Gastroesophageal sphincter (tissue), 4 donors: ENCODE measurements around the gene NAV2. TPM values are rescaled to one million over a fixed set of nuclear protein-coding genes. Genes with fewer than 3 reads are reported as not detected.

Source experiments
- ATAC-seq: fragments of 150-250 bp; one replicate; pipeline ENCODE4 v1.9.1; 2016; ENCODE audit warnings: mild to moderate bottlenecking, moderate library complexity
- H3K27ac ChIP-seq, 4 donors: fragments of 200-600 bp; sonication (generic) in 3 of 4; 1 replicate in 3 of 4; 2 replicates in 1 of 4; pipeline ENCODE4 v1.5.1; 2016 to 2019
- H3K27me3 ChIP-seq: fragments of 200-600 bp; sonication (generic); one replicate; pipeline ENCODE4 v1.5.1; 2019
- H3K36me3 ChIP-seq, 2 donors: fragments of 200-600 bp; sonication (generic); one replicate each; pipeline ENCODE4 v1.5.1; 2019; ENCODE audit warnings: control low read depth in 1 of 2
- H3K4me1 ChIP-seq, 3 donors: fragments of 200-600 bp; sonication (generic); 1 replicate in 2 of 3; 2 replicates in 1 of 3; pipeline ENCODE4 v1.5.1; 2016 to 2019; ENCODE audit warnings: control low read depth in 2 of 3
- H3K4me3 ChIP-seq, 2 donors: fragments of 200-600 bp; sonication (generic); one replicate each; pipeline ENCODE4 v1.5.1; 2019; ENCODE audit warnings: mild to moderate bottlenecking in 1 of 2, moderate library complexity in 1 of 2
- H3K9me3 ChIP-seq, 3 donors: fragments of 200-600 bp; sonication (generic); one replicate each; pipeline ENCODE4 v1.5.1; 2017 to 2019; ENCODE audit warnings: control low read depth in 2 of 3
- EP300 ChIP-seq: sonication (generic); formaldehyde crosslinking; IDR thresholded peaks from one replicate; pipeline ENCODE4 v1.6.1; 2017; ENCODE audit warnings: antibody characterized with exemption, mild to moderate bottlenecking
- POLR2A ChIP-seq, 2 donors: fragments of 450-650 bp; IDR thresholded peaks; one replicate each; pipeline ENCODE4 v1.6.1; 2017; ENCODE audit warnings: antibody characterized with exemption in 2 of 2, mild to moderate bottlenecking in 2 of 2, moderate library complexity in 1 of 2
- POLR2AphosphoS5 ChIP-seq: sonication (generic); formaldehyde crosslinking; IDR thresholded peaks from one replicate; pipeline ENCODE4 v1.6.1; 2017; ENCODE audit warnings: antibody characterized with exemption
- WGBS, 2 donors: methylation state at CpG; one replicate each; pipeline ENCODE4 v1.1.5; 2018; ENCODE audit warnings: low coverage in 1 of 2; 5-methylcytosine and 5-hydroxymethylcytosine counted together
- total RNA-seq, 4 donors: library from RNA; depleted of rRNA; stranded (reverse); fragments of >200 nt; gene quantifications; one replicate each; pipeline ENCODE4 v1.1.0, GENCODE V29; 2016
- TF ChIP-seq, protein P1 (sequence below), 4 experiments: fragments of 200-600 bp in 2 of 4; fragments of 450-650 bp in 2 of 4; sonication (generic) in 1 of 4; IDR thresholded peaks; one replicate each; pipeline ENCODE4 v1.5.1; 2017 to 2019; ENCODE audit warnings: antibody characterized with exemption in 4 of 4, mild to moderate bottlenecking in 2 of 4, moderate library complexity in 2 of 4

NAV2 gene
- total RNA-seq, 4 donors from 2014 or later: 19.5 to 57.1 (median 43.4) TPM

DNA sequence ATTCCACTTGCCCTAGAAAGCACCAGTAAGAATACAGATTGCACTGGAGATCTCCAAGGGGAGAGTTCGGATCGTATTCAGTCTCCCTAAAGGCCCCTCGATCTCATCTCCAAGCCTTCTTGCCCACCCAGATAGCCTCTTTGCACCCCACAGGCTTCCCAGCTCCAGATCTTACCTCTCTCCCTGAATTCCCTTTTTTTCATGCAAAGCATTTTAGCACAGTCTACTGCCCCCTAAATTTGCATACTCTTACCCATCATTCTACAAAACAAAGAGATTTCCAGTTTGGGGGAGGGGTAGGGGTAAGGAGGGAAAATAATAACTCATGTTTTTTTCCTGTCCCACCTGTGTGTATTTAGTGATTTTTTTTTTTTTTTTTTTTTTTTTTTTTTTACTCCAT lies 105.2 kb downstream of the NAV2 start:
- Histone ChIP-seq H3K4me1 (peaks cover 3 to 76% (median 4%) of the 10 kb centered on the region in 3 donors), H3K4me3 (no peak overlapping the region), H3K9me3 (no peaks in the 10 kb centered on the region), H3K36me3 (no peaks in the 10 kb centered on the region), H3K27ac (no peak overlapping the region), H3K27me3 (no peaks in the 10 kb centered on the region)
- ATAC-seq: no peak
- WGBS, 2 donors: 69 to 77% methylated on average over 3 of the region's 3 CpGs
- TF ChIP-seq EP300 (no peak), POLR2AphosphoS5 (no peak), POLR2A (IDR thresholded peaks at IDR 0.05) (no peak)
- TF ChIP-seq, protein P1, sequence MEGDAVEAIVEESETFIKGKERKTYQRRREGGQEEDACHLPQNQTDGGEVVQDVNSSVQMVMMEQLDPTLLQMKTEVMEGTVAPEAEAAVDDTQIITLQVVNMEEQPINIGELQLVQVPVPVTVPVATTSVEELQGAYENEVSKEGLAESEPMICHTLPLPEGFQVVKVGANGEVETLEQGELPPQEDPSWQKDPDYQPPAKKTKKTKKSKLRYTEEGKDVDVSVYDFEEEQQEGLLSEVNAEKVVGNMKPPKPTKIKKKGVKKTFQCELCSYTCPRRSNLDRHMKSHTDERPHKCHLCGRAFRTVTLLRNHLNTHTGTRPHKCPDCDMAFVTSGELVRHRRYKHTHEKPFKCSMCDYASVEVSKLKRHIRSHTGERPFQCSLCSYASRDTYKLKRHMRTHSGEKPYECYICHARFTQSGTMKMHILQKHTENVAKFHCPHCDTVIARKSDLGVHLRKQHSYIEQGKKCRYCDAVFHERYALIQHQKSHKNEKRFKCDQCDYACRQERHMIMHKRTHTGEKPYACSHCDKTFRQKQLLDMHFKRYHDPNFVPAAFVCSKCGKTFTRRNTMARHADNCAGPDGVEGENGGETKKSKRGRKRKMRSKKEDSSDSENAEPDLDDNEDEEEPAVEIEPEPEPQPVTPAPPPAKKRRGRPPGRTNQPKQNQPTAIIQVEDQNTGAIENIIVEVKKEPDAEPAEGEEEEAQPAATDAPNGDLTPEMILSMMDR (IDR thresholded peaks at IDR 0.05): no peak

DNA sequence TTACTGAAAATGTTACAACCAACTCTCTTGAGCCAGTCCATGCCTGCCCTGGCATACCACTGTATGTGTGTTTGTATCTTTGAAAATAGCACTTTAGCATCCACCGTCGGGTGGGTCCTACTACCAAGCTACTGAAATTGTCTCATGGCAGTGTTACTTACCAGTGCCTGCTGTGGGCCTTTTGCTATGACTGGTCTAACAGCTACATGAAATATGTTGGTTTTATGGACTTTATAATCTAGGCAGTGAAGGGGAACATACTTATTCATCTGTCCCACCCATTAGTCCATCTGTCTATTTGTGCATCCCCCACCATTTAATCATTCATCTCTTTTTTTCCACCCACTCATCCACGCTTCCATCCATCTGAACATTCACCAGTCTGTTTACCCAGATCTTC lies 106.0 kb downstream of the NAV2 start:
- Histone ChIP-seq H3K4me1 (peaks cover 0 to 69% (median 4%) of the 10 kb centered on the region in 3 donors), H3K27me3 (no peaks in the 10 kb centered on the region), H3K27ac (no peak overlapping the region), H3K9me3 (no peaks in the 10 kb centered on the region), H3K36me3 (no peaks in the 10 kb centered on the region), H3K4me3 (no peak overlapping the region)
- 68 to 94% methylated on average over 3 of the region's 3 CpGs for WGBS, 2 donors
- ATAC-seq: no peak
- no peak for TF ChIP-seq POLR2A (IDR thresholded peaks at IDR 0.05)
- TF ChIP-seq POLR2AphosphoS5: no peak
- TF ChIP-seq EP300: no peak
- TF ChIP-seq, protein P1 (IDR thresholded peaks at IDR 0.05): no peak

DNA sequence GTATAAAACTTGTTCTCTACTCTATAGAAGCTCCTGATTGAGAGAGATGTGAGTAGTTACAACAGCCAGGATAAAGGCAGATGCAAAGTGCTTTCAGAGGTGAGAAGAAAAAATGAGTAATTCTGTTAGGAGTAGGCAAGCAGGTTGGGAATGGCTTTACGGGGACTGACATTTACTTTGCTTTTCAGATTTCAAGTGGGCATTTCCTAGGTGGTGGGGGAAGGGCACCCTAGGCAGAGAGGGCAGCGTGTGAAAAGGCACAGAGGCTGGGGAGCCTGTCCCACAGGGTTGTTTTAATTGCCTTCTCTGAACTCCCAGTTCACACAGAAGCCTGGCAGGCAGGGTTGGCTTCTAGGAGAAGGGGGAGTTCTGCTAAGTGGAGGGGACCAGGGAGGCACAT lies 106.5 kb downstream of the NAV2 start:
- H3K4me1 ChIP-seq: peaks cover 0 to 63% (median 4%) of the 10 kb centered on the region in 3 donors
- 63 to 78% methylated on average over 1 to 2 of the region's 2 CpGs for WGBS, 2 donors

DNA sequence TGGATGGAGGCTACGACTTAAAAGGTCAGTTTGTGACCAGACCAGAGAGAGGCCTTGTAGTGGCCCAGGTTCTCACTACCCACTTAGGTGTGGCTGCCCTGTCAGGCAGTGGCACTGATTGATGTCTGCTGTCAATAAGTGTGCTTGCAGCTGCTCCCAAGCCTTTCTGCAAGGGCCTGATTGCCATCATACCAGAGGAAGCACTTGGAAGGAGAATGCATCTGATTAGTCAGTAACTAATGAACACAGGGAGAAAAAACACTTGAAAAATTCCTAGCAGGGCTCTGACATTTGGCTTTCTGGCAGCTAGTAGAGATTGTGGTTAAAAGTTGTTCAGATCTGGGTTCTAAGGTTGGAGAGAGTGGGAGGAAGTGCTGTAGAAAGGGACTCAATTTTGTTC lies 107.5 kb downstream of the NAV2 start:
- H3K4me3 ChIP-seq: no peak overlapping the region
- ATAC-seq: no peak
- H3K27me3 ChIP-seq: no peaks in the 10 kb centered on the region
- no peaks in the 10 kb centered on the region for H3K9me3 ChIP-seq
- H3K4me1 ChIP-seq: peaks cover 0 to 54% (median 4%) of the 10 kb centered on the region in 3 donors
- 67 to 100% methylated on average over 1 of the region's 1 CpG for WGBS, 2 donors
- no peak for TF ChIP-seq POLR2A (IDR thresholded peaks at IDR 0.05)
- TF ChIP-seq POLR2AphosphoS5: no peak
- TF ChIP-seq EP300: no peak
- TF ChIP-seq, protein P1 (IDR thresholded peaks at IDR 0.05): no peak
- no peaks in the 10 kb centered on the region for H3K36me3 ChIP-seq
- H3K27ac ChIP-seq: no peak overlapping the region

More for the DNA sequence above, 106.5 kb downstream of the NAV2 start:
- ATAC-seq: no peak
- H3K4me3 ChIP-seq: no peak overlapping the region
- H3K27me3 ChIP-seq: no peaks in the 10 kb centered on the region
- H3K9me3 ChIP-seq: no peaks in the 10 kb centered on the region
- TF ChIP-seq POLR2AphosphoS5: no peak
- no peak for TF ChIP-seq EP300
- TF ChIP-seq POLR2A (IDR thresholded peaks at IDR 0.05): no peak
- TF ChIP-seq, protein P1 (IDR thresholded peaks at IDR 0.05): no peak
- H3K36me3 ChIP-seq: no peaks in the 10 kb centered on the region
- H3K27ac ChIP-seq: no peak overlapping the region

DNA sequence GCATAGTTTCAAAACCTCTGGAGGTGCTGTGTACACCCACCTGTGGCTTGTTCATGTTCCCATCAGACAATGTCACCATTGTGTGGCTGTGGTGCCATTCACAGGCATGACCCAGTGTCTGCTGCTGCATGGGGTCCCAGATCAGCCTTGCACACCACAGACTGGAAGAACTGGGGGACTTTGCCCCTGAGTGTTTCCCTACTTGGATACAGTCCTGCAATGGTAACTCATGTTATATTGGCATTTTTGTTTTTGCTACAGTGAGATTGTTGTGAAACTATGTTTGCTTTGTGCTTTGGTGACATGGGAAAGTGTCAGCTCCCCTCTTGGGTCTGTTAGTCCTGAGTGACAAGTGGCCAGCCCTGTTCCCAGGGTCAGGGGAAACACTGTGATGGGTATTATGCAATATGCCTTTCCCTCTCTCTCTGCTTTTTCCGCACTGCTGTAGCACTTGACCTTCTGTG lies 108.8 kb downstream of the NAV2 start:
- Histone ChIP-seq H3K4me3 (no peak overlapping the region), H3K36me3 (no peaks in the 10 kb centered on the region), H3K27me3 (no peaks in the 10 kb centered on the region), H3K4me1 (peaks cover 0 to 50% (median 0%) of the 10 kb centered on the region in 3 donors), H3K27ac (no peak overlapping the region), H3K9me3 (no peaks in the 10 kb centered on the region)
- no peak for TF ChIP-seq POLR2AphosphoS5
- TF ChIP-seq, protein P1 (IDR thresholded peaks at IDR 0.05): no peak
- TF ChIP-seq EP300: no peak
- TF ChIP-seq POLR2A (IDR thresholded peaks at IDR 0.05): no peak
- no peak for ATAC-seq
- WGBS, 2 donors: 78 to 80% methylated on average over 1 of the region's 1 CpG
